ENCODE measurements around the gene PRKG1.

GRCh38 chr10:51907361-51907760 lies 833.1 kb downstream of the PRKG1 start:
- TF ChIP-seq POLR2AphosphoS5 (IDR thresholded peaks at IDR 0.05) (no peak), CTCF (IDR thresholded peaks at IDR 0.05) (no peak)
